ENCODE data around the gene R3HDM4. TPM values are rescaled to one million over a fixed set of nuclear protein-coding genes. Genes with fewer than 3 reads are reported as not detected.

The R3HDM4 gene
- total and polyA plus RNA-seq, 9 of the 15 experiments (the other 6 are each of a cell fraction or from before 2014, with no cell fraction given) = 3.2 to 154 (median 59.0) TPM

DNA sequence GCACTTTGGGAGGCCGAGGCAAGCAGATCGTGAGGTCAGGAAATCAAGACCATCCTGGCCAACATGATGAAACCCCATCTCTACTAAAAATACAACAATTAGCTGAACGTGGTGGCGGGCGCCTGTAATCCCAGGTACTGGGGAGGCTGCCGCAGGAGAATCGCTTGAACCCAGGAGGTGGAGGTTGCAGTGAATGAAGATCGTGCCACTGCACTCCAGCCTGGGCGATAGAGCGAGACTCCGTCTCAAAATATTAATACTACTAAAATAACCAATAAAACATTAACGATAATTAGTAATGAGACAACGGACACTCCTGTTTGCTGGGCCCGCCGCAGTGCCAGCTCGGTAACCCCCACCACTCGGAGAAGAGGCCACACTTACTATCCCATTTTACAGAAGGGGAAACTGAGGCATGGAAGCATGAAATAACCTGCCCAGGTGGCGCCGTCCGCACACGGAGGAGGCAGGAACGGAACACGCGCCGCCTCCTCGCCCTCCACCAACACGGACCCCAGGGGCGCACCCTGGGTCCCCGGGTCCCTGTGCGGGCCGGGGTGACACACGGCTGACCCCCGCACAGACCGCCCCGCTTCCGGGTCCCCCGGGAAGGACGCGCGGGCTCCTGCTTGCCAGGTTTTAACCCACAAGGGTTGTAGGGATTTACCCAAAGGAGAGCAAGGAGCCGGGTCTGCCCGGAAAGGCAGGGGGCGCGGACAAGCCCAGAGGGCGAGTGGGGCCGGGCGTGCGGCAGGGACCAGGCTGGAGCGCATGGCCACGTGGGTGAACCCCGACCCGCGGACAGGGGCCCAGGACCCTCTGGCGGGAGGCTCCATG, 1.6 kb downstream of the R3HDM4 start (continued):
- TF ChIP-seq, protein P1, sequence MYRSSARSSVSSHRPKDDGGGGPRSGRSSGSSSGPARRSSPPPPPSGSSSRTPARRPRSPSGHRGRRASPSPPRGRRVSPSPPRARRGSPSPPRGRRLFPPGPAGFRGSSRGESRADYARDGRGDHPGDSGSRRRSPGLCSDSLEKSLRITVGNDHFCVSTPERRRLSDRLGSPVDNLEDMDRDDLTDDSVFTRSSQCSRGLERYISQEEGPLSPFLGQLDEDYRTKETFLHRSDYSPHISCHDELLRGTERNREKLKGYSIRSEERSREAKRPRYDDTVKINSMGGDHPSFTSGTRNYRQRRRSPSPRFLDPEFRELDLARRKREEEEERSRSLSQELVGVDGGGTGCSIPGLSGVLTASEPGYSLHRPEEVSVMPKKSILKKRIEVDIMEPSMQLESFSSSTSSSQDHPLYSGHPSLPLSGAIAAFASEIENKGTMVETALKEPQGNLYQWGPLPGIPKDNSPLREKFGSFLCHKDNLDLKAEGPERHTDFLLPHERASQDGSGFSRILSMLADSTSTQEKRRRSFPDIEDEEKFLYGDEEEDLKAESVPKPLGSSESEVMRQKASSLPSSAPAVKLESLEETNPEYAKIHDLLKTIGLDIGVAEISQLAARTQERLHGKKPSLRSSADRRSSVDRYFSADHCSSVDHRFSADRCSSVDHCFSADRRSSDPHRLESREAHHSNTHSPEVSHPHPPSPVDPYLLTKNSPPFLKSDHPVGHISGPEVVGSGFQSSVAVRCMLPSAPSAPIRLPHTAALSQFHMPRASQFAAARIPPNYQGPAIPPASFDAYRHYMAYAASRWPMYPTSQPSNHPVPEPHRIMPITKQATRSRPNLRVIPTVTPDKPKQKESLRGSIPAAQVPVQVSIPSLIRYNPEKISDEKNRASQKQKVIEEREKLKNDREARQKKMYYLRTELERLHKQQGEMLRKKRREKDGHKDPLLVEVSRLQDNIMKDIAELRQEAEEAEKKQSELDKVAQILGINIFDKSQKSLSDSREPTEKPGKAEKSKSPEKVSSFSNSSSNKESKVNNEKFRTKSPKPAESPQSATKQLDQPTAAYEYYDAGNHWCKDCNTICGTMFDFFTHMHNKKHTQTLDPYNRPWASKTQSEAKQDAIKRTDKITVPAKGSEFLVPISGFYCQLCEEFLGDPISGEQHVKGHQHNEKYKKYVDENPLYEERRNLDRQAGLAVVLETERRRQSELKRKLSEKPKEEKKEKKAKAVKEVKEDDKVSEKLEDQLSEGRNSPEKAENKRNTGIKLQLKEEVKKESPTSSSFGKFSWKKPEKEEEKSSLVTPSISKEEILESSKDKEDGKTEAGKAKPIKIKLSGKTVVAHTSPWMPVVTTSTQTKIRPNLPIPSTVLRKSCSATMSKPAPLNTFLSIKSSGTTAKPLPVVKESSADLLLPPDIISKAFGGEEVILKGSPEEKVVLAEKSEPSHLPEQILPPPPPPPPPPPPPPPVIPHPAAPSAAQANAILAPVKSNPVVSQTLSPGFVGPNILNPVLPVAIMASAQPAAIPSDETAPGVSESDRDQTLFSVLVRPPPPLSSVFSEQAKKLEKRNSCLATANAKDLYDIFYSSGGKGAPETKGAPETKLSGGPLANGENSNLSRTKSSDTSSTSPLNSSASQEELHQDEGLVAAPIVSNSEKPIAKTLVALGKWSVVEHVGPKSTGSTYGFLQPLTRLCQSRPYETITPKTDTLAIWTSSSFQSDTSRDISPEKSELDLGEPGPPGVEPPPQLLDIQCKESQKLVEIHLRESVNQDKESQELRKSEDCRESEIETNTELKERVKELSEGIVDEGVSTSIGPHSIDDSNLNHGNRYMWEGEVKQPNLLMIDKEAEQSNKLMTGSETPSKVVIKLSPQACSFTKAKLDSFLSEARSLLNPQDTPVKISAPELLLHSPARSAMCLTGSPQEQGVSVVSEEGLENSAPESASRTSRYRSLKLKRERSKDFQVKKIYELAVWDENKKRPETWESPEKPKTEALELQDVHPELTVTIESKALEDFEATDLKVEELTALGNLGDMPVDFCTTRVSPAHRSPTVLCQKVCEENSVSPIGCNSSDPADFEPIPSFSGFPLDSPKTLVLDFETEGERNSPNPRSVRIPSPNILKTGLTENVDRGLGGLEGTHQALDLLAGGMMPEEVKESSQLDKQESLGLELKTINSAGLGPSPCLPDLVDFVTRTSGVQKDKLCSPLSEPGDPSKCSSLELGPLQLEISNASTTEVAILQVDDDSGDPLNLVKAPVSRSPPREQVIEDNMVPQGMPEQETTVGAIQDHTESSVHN (IDR thresholded peaks at IDR 0.05; ENCODE audit: borderline replicate concordance in 1 of 2, low read depth in 1 of 2) = no peak
- peak; percentile 95 for TF ChIP-seq BCOR (IDR thresholded peaks at IDR 0.05)
- peak; percentile 76 for TF ChIP-seq CHD1 (IDR thresholded peaks at IDR 0.05; ENCODE audit: low read length)
- no peak for TF ChIP-seq TRIM24 (IDR thresholded peaks at IDR 0.05)
- no peak for TF ChIP-seq CREM (IDR thresholded peaks at IDR 0.05; ENCODE audit: low read depth)
- TF ChIP-seq, protein P2, sequence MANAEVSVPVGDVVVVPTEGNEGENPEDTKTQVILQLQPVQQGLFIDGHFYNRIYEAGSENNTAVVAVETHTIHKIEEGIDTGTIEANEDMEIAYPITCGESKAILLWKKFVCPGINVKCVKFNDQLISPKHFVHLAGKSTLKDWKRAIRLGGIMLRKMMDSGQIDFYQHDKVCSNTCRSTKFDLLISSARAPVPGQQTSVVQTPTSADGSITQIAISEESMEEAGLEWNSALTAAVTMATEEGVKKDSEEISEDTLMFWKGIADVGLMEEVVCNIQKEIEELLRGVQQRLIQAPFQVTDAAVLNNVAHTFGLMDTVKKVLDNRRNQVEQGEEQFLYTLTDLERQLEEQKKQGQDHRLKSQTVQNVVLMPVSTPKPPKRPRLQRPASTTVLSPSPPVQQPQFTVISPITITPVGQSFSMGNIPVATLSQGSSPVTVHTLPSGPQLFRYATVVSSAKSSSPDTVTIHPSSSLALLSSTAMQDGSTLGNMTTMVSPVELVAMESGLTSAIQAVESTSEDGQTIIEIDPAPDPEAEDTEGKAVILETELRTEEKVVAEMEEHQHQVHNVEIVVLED (CRISPR knock-in tag; IDR thresholded peaks at IDR 0.05) = no peak
- TF ChIP-seq, protein P3, sequence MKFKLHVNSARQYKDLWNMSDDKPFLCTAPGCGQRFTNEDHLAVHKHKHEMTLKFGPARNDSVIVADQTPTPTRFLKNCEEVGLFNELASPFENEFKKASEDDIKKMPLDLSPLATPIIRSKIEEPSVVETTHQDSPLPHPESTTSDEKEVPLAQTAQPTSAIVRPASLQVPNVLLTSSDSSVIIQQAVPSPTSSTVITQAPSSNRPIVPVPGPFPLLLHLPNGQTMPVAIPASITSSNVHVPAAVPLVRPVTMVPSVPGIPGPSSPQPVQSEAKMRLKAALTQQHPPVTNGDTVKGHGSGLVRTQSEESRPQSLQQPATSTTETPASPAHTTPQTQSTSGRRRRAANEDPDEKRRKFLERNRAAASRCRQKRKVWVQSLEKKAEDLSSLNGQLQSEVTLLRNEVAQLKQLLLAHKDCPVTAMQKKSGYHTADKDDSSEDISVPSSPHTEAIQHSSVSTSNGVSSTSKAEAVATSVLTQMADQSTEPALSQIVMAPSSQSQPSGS (CRISPR knock-in tag; IDR thresholded peaks at IDR 0.05) = no peak
- TF ChIP-seq SMARCC2 (IDR thresholded peaks at IDR 0.05; ENCODE audit: low read depth) = no peak
- no peak for TF ChIP-seq YBX1 (IDR thresholded peaks at IDR 0.05)
- TF ChIP-seq, protein P4, sequence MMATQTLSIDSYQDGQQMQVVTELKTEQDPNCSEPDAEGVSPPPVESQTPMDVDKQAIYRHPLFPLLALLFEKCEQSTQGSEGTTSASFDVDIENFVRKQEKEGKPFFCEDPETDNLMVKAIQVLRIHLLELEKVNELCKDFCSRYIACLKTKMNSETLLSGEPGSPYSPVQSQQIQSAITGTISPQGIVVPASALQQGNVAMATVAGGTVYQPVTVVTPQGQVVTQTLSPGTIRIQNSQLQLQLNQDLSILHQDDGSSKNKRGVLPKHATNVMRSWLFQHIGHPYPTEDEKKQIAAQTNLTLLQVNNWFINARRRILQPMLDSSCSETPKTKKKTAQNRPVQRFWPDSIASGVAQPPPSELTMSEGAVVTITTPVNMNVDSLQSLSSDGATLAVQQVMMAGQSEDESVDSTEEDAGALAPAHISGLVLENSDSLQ (IDR thresholded peaks at IDR 0.05) = no peak
- TF ChIP-seq CSDE1 (IDR thresholded peaks at IDR 0.05) = no peak
- TF ChIP-seq, protein P5, sequence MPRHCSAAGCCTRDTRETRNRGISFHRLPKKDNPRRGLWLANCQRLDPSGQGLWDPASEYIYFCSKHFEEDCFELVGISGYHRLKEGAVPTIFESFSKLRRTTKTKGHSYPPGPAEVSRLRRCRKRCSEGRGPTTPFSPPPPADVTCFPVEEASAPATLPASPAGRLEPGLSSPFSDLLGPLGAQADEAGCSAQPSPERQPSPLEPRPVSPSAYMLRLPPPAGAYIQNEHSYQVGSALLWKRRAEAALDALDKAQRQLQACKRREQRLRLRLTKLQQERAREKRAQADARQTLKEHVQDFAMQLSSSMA (CRISPR knock-in tag; IDR thresholded peaks at IDR 0.05) = no peak
- TF ChIP-seq HDAC1 (IDR thresholded peaks at IDR 0.05) = peak in 1 of 2 experiments; percentile 66; a peak in 1 of 4 replicates

All from K562 (cell line).